Measurements from ENCODE around the gene ATG4A. TPM values are rescaled to one million over a fixed set of nuclear protein-coding genes. Genes with fewer than 3 reads are reported as not detected.

ATG4A gene
- total RNA-seq, 1 experiment from 2014 or later, result 3.5 TPM

DNA sequence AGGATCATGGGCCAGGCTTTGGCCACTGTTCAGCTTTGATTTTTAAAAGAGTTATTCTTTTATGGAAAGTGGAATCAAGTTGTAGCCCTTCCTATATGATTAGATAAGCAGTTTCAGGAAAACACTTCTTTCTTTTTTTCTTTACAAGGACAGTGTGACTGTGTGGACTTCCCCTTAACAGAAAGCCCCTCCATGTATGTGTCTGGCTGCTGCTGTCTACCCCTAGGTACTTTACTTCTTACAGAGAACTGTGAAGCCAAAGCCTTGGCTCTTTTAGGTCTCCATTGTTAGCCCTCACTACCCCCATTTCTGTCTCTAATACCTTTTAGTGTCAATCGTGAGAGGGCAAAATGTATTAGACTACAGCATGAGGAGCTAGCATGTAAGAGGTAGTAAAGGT, 27.6 kb upstream of the ATG4A start:
- H3K9me3 Mint-ChIP-seq, result no peaks in the 10 kb centered on the region
- ATAC-seq (no peak), DNase-seq (ENCODE audit: low spot score) (no peak)
- H3K27me3 Mint-ChIP-seq (ENCODE audit: low read depth), result peaks cover 4% of the 10 kb centered on the region; the same call in 1 of the 2 replicates
- TF ChIP-seq FOXP1 (CRISPR knock-in tag; IDR thresholded peaks at IDR 0.05; ENCODE audit: borderline replicate concordance) (no peak), FOXK1 (CRISPR knock-in tag; IDR thresholded peaks at IDR 0.05) (no peak), ELF4 (CRISPR knock-in tag; IDR thresholded peaks at IDR 0.05; ENCODE audit: low read depth) (no peak), ZNF532 (CRISPR knock-in tag; IDR thresholded peaks at IDR 0.05; ENCODE audit: borderline replicate concordance) (no peak)
- TF ChIP-seq, protein P1, sequence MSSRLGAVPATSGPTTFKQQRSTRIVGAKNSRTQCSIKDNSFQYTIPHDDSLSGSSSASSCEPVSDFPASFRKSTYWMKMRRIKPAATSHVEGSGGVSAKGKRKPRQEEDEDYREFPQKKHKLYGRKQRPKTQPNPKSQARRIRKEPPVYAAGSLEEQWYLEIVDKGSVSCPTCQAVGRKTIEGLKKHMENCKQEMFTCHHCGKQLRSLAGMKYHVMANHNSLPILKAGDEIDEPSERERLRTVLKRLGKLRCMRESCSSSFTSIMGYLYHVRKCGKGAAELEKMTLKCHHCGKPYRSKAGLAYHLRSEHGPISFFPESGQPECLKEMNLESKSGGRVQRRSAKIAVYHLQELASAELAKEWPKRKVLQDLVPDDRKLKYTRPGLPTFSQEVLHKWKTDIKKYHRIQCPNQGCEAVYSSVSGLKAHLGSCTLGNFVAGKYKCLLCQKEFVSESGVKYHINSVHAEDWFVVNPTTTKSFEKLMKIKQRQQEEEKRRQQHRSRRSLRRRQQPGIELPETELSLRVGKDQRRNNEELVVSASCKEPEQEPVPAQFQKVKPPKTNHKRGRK (CRISPR knock-in tag; IDR thresholded peaks at IDR 0.05; ENCODE audit: borderline replicate concordance), result no peak
- TF ChIP-seq, protein P2, sequence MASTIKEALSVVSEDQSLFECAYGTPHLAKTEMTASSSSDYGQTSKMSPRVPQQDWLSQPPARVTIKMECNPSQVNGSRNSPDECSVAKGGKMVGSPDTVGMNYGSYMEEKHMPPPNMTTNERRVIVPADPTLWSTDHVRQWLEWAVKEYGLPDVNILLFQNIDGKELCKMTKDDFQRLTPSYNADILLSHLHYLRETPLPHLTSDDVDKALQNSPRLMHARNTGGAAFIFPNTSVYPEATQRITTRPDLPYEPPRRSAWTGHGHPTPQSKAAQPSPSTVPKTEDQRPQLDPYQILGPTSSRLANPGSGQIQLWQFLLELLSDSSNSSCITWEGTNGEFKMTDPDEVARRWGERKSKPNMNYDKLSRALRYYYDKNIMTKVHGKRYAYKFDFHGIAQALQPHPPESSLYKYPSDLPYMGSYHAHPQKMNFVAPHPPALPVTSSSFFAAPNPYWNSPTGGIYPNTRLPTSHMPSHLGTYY (CRISPR knock-in tag; IDR thresholded peaks at IDR 0.05), result no peak
- ChIA-PET CTCF (no interaction called here), POLR2A (no interaction called here)
- no peak overlapping the region for H3K27ac Mint-ChIP-seq
- H3K36me3 Mint-ChIP-seq, result no peaks in the 10 kb centered on the region
- no peak overlapping the region for H3K4me3 Mint-ChIP-seq
- H3K4me1 Mint-ChIP-seq, result peaks cover 9% of the 10 kb centered on the region

GRCh38 chrX:108064613-108065012, 27.0 kb upstream of the ATG4A start:
- peaks cover 4% of the 10 kb centered on the region; the same call in 1 of the 2 replicates for H3K27me3 Mint-ChIP-seq (ENCODE audit: low read depth)
- no peak for DNase-seq (ENCODE audit: low spot score)
- TF ChIP-seq ZNF423 (CRISPR knock-in tag; IDR thresholded peaks at IDR 0.05), result no peak
- no peak for TF ChIP-seq ZNF416 (CRISPR knock-in tag; IDR thresholded peaks at IDR 0.05)
- TF ChIP-seq, protein P3, sequence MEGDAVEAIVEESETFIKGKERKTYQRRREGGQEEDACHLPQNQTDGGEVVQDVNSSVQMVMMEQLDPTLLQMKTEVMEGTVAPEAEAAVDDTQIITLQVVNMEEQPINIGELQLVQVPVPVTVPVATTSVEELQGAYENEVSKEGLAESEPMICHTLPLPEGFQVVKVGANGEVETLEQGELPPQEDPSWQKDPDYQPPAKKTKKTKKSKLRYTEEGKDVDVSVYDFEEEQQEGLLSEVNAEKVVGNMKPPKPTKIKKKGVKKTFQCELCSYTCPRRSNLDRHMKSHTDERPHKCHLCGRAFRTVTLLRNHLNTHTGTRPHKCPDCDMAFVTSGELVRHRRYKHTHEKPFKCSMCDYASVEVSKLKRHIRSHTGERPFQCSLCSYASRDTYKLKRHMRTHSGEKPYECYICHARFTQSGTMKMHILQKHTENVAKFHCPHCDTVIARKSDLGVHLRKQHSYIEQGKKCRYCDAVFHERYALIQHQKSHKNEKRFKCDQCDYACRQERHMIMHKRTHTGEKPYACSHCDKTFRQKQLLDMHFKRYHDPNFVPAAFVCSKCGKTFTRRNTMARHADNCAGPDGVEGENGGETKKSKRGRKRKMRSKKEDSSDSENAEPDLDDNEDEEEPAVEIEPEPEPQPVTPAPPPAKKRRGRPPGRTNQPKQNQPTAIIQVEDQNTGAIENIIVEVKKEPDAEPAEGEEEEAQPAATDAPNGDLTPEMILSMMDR (IDR thresholded peaks at IDR 0.05), result no peak
- no peak for TF ChIP-seq NFE2L1 (CRISPR knock-in tag; IDR thresholded peaks at IDR 0.05)
- no peak for TF ChIP-seq TEAD4 (CRISPR knock-in tag; IDR thresholded peaks at IDR 0.05)
- TF ChIP-seq ATF2 (CRISPR knock-in tag; IDR thresholded peaks at IDR 0.05; ENCODE audit: borderline replicate concordance, low read depth), result no peak
- TF ChIP-seq ZNF396 (CRISPR knock-in tag; IDR thresholded peaks at IDR 0.05; ENCODE audit: borderline replicate concordance), result no peak
- no peak for TF ChIP-seq ATF1 (CRISPR knock-in tag; IDR thresholded peaks at IDR 0.05)
- TF ChIP-seq, protein P4, sequence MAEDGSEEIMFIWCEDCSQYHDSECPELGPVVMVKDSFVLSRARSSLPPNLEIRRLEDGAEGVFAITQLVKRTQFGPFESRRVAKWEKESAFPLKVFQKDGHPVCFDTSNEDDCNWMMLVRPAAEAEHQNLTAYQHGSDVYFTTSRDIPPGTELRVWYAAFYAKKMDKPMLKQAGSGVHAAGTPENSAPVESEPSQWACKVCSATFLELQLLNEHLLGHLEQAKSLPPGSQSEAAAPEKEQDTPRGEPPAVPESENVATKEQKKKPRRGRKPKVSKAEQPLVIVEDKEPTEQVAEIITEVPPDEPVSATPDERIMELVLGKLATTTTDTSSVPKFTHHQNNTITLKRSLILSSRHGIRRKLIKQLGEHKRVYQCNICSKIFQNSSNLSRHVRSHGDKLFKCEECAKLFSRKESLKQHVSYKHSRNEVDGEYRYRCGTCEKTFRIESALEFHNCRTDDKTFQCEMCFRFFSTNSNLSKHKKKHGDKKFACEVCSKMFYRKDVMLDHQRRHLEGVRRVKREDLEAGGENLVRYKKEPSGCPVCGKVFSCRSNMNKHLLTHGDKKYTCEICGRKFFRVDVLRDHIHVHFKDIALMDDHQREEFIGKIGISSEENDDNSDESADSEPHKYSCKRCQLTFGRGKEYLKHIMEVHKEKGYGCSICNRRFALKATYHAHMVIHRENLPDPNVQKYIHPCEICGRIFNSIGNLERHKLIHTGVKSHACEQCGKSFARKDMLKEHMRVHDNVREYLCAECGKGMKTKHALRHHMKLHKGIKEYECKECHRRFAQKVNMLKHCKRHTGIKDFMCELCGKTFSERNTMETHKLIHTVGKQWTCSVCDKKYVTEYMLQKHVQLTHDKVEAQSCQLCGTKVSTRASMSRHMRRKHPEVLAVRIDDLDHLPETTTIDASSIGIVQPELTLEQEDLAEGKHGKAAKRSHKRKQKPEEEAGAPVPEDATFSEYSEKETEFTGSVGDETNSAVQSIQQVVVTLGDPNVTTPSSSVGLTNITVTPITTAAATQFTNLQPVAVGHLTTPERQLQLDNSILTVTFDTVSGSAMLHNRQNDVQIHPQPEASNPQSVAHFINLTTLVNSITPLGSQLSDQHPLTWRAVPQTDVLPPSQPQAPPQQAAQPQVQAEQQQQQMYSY (CRISPR knock-in tag; IDR thresholded peaks at IDR 0.05), result no peak
- no peak for TF ChIP-seq FOXP1 (CRISPR knock-in tag; IDR thresholded peaks at IDR 0.05; ENCODE audit: borderline replicate concordance)
- no peak for TF ChIP-seq AR (CRISPR knock-in tag; IDR thresholded peaks at IDR 0.05)
- TF ChIP-seq, protein P5, sequence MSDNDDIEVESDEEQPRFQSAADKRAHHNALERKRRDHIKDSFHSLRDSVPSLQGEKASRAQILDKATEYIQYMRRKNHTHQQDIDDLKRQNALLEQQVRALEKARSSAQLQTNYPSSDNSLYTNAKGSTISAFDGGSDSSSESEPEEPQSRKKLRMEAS (CRISPR knock-in tag; IDR thresholded peaks at IDR 0.05), result no peak
- no peak for TF ChIP-seq JUN (CRISPR knock-in tag; IDR thresholded peaks at IDR 0.05)

More at GRCh38 chrX:108064613-108065012, 27.0 kb upstream of the ATG4A start:
- ATAC-seq, result no peak
- Mint-ChIP-seq H3K4me3 (no peak overlapping the region), H3K36me3 (no peaks in the 10 kb centered on the region), H3K9me3 (no peaks in the 10 kb centered on the region), H3K4me1 (peaks cover 9% of the 10 kb centered on the region), H3K27ac (no peak overlapping the region)
- ChIA-PET CTCF (no interaction called here), POLR2A (no interaction called here)

Data from WTC11 (cell line).